ENCODE data around the gene CNIH1.

DNA sequence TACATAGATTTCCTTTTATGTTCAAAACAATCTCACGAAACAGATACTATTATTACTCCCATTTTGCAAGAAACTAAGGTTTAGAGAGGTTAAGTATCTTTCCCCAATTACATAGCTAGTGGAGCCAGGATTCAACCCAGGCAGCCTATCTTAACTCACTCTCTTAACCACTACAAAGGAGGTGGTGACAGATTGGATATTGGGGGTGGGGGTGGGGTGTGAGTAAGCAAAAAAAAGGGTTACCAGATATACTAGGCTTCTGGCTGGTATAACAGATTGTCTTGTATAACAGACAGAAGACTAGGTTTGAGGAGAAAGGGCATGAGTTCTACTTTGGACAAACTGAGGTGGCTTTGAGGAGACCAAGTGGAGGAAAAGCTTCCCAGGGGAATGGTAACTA is 45.5 kb upstream of the CNIH1 start:
- no peak for TF ChIP-seq EZH2 (IDR thresholded peaks at IDR 0.05)
- TF ChIP-seq, protein P1, sequence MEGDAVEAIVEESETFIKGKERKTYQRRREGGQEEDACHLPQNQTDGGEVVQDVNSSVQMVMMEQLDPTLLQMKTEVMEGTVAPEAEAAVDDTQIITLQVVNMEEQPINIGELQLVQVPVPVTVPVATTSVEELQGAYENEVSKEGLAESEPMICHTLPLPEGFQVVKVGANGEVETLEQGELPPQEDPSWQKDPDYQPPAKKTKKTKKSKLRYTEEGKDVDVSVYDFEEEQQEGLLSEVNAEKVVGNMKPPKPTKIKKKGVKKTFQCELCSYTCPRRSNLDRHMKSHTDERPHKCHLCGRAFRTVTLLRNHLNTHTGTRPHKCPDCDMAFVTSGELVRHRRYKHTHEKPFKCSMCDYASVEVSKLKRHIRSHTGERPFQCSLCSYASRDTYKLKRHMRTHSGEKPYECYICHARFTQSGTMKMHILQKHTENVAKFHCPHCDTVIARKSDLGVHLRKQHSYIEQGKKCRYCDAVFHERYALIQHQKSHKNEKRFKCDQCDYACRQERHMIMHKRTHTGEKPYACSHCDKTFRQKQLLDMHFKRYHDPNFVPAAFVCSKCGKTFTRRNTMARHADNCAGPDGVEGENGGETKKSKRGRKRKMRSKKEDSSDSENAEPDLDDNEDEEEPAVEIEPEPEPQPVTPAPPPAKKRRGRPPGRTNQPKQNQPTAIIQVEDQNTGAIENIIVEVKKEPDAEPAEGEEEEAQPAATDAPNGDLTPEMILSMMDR (IDR thresholded peaks at IDR 0.05) = no peak
